ENCODE results near the gene TMEM255B.

TMEM255B gene

GRCh38 chr13:113764793-113765563 lies 6.0 kb downstream of the TMEM255B start:
- H4K5ac ChIP-seq (ENCODE audit: low read length), result no peak overlapping the region

GRCh38 chr13:113765564-113765910 lies 6.5 kb downstream of the TMEM255B start:
- Histone ChIP-seq H3K23ac (ENCODE audit: low read length) (no peak overlapping the region), H3K4me2 (ENCODE audit: low read length) (no peak overlapping the region), H2BK120ac (ENCODE audit: low read depth, low read length) (no peak overlapping the region), H3K4me3 (ENCODE audit: low read length) (no peak overlapping the region), H3K27me3 (ENCODE audit: insufficient read depth, low read length, poor library complexity) (no peaks in the 10 kb centered on the region), H2AK5ac (ENCODE audit: low read length) (no peak overlapping the region), H3K27ac (ENCODE audit: low read depth, low read length) (no peak overlapping the region), H3K56ac (ENCODE audit: low read length) (no peak overlapping the region), H4K5ac (ENCODE audit: low read length) (no peak overlapping the region), H2BK15ac (replicated peaks; ENCODE audit: low read depth) (no peak overlapping the region), H3K9ac (ENCODE audit: low read length) (no peak overlapping the region), H3K4ac (ENCODE audit: low read depth, low read length) (no peak overlapping the region), H3K79me2 (ENCODE audit: control insufficient read depth, insufficient read depth, low read length) (no peaks in the 10 kb centered on the region), H3K36me3 (ENCODE audit: control insufficient read depth, insufficient read depth, low read length) (no peaks in the 10 kb centered on the region), H3K18ac (ENCODE audit: low read length) (no peak overlapping the region), H2BK5ac (ENCODE audit: low read length) (no peak overlapping the region), H3K79me1 (ENCODE audit: low read length) (no peaks in the 10 kb centered on the region), H4K8ac (ENCODE audit: low read depth, low read length) (no peak overlapping the region), H3K4me1 (ENCODE audit: control insufficient read depth, low read depth, low read length) (no peaks in the 10 kb centered on the region)
- DNase-seq, result peak; percentile 34
- WGBS (ENCODE audit: extremely low coverage, insufficient coverage, low lambda C conversion rate), result no CpG with 5 or more reads among the region's 4 CpGs

More at GRCh38 chr13:113764793-113765563, 6.0 kb downstream of the TMEM255B start:
- no peak overlapping the region for H3K4ac ChIP-seq (ENCODE audit: low read depth, low read length)
- no peak overlapping the region for H2BK15ac ChIP-seq (replicated peaks; ENCODE audit: low read depth)
- H3K9ac ChIP-seq (ENCODE audit: low read length), result no peak overlapping the region
- no peak overlapping the region for H4K8ac ChIP-seq (ENCODE audit: low read depth, low read length)
- H3K27me3 ChIP-seq (ENCODE audit: insufficient read depth, low read length, poor library complexity), result peaks cover 2% of the 10 kb centered on the region
- H3K79me2 ChIP-seq (ENCODE audit: control insufficient read depth, insufficient read depth, low read length), result no peaks in the 10 kb centered on the region
- H3K4me2 ChIP-seq (ENCODE audit: low read length), result no peak overlapping the region
- H2BK120ac ChIP-seq (ENCODE audit: low read depth, low read length), result no peak overlapping the region
- H3K79me1 ChIP-seq (ENCODE audit: low read length), result no peaks in the 10 kb centered on the region
- no peak overlapping the region for H3K23ac ChIP-seq (ENCODE audit: low read length)
- H3K27ac ChIP-seq (ENCODE audit: low read depth, low read length), result no peak overlapping the region
- DNase-seq, result no peak
- no peaks in the 10 kb centered on the region for H3K36me3 ChIP-seq (ENCODE audit: control insufficient read depth, insufficient read depth, low read length)
- no peak overlapping the region for H2AK5ac ChIP-seq (ENCODE audit: low read length)
- no peak overlapping the region for H2BK5ac ChIP-seq (ENCODE audit: low read length)
- no peak overlapping the region for H3K18ac ChIP-seq (ENCODE audit: low read length)
- H3K4me3 ChIP-seq (ENCODE audit: low read length), result no peak overlapping the region
- no peaks in the 10 kb centered on the region for H3K4me1 ChIP-seq (ENCODE audit: control insufficient read depth, low read depth, low read length)
- H3K56ac ChIP-seq (ENCODE audit: low read length), result no peak overlapping the region
- no CpG with 5 or more reads among the region's 19 CpGs for WGBS (ENCODE audit: extremely low coverage, insufficient coverage, low lambda C conversion rate)

- H3K36me3 ChIP-seq (ENCODE audit: control insufficient read depth, insufficient read depth, low read length), result no peaks in the 10 kb centered on the region
- H3K4ac ChIP-seq (ENCODE audit: low read depth, low read length), result no peak overlapping the region
- no peak overlapping the region for H3K9ac ChIP-seq (ENCODE audit: low read length)
- no peak overlapping the region for H2BK5ac ChIP-seq (ENCODE audit: low read length)
- no peak overlapping the region for H2AK5ac ChIP-seq (ENCODE audit: low read length)
- DNase-seq, result no peak
- no peaks in the 10 kb centered on the region for H3K79me1 ChIP-seq (ENCODE audit: low read length)
- H4K5ac ChIP-seq (ENCODE audit: low read length), result no peak overlapping the region
- H3K4me3 ChIP-seq (ENCODE audit: low read length), result no peak overlapping the region
- H3K56ac ChIP-seq (ENCODE audit: low read length), result no peak overlapping the region
- H3K27ac ChIP-seq (ENCODE audit: low read depth, low read length), result no peak overlapping the region
- no peak overlapping the region for H4K8ac ChIP-seq (ENCODE audit: low read depth, low read length)
- H3K27me3 ChIP-seq (ENCODE audit: insufficient read depth, low read length, poor library complexity), result no peaks in the 10 kb centered on the region
- no peak overlapping the region for H2BK120ac ChIP-seq (ENCODE audit: low read depth, low read length)
- H3K4me2 ChIP-seq (ENCODE audit: low read length), result no peak overlapping the region
- no peak overlapping the region for H3K23ac ChIP-seq (ENCODE audit: low read length)
- H3K4me1 ChIP-seq (ENCODE audit: control insufficient read depth, low read depth, low read length), result no peaks in the 10 kb centered on the region
- H3K79me2 ChIP-seq (ENCODE audit: control insufficient read depth, insufficient read depth, low read length), result no peaks in the 10 kb centered on the region
- H2BK15ac ChIP-seq (replicated peaks; ENCODE audit: low read depth), result no peak overlapping the region
- WGBS (ENCODE audit: extremely low coverage, insufficient coverage, low lambda C conversion rate), result no CpG with 5 or more reads among the region's 30 CpGs
- no peak overlapping the region for H3K18ac ChIP-seq (ENCODE audit: low read length)
Measured at GRCh38 chr13:113766035-113766800, 7.2 kb downstream of the TMEM255B start.

- no peak for DNase-seq
- no peaks in the 10 kb centered on the region for H3K27me3 ChIP-seq (ENCODE audit: insufficient read depth, low read length, poor library complexity)
- no CpG with 5 or more reads among the region's 2 CpGs for WGBS (ENCODE audit: extremely low coverage, insufficient coverage, low lambda C conversion rate)
Measured at GRCh38 chr13:113767366-113767765, 8.3 kb downstream of the TMEM255B start.

GRCh38 chr13:113768018-113768905 lies 9.2 kb downstream of the TMEM255B start:
- no peak overlapping the region for H2BK120ac ChIP-seq (ENCODE audit: low read depth, low read length)
- no peak overlapping the region for H3K27ac ChIP-seq (ENCODE audit: low read depth, low read length)
- no peaks in the 10 kb centered on the region for H3K36me3 ChIP-seq (ENCODE audit: control insufficient read depth, insufficient read depth, low read length)
- no peak overlapping the region for H2AK5ac ChIP-seq (ENCODE audit: low read length)
- no peaks in the 10 kb centered on the region for H3K79me2 ChIP-seq (ENCODE audit: control insufficient read depth, insufficient read depth, low read length)
- no peak overlapping the region for H2BK15ac ChIP-seq (replicated peaks; ENCODE audit: low read depth)
- H3K79me1 ChIP-seq (ENCODE audit: low read length), result no peaks in the 10 kb centered on the region
- H3K18ac ChIP-seq (ENCODE audit: low read length), result no peak overlapping the region
- no CpG with 5 or more reads among the region's 28 CpGs for WGBS (ENCODE audit: extremely low coverage, insufficient coverage, low lambda C conversion rate)
- no peak overlapping the region for H3K9ac ChIP-seq (ENCODE audit: low read length)
- no peak overlapping the region for H3K4me3 ChIP-seq (ENCODE audit: low read length)
- no peaks in the 10 kb centered on the region for H3K4me1 ChIP-seq (ENCODE audit: control insufficient read depth, low read depth, low read length)
- H3K23ac ChIP-seq (ENCODE audit: low read length), result no peak overlapping the region
- no peak overlapping the region for H3K4ac ChIP-seq (ENCODE audit: low read depth, low read length)
- no peak overlapping the region for H2BK5ac ChIP-seq (ENCODE audit: low read length)
- H4K8ac ChIP-seq (ENCODE audit: low read depth, low read length), result no peak overlapping the region
- H4K5ac ChIP-seq (ENCODE audit: low read length), result no peak overlapping the region
- H3K4me2 ChIP-seq (ENCODE audit: low read length), result no peak overlapping the region
- no peak for DNase-seq
- no peaks in the 10 kb centered on the region for H3K27me3 ChIP-seq (ENCODE audit: insufficient read depth, low read length, poor library complexity)
- no peak overlapping the region for H3K56ac ChIP-seq (ENCODE audit: low read length)

More at GRCh38 chr13:113767366-113767765, 8.3 kb downstream of the TMEM255B start:
- no peak overlapping the region for H3K4ac ChIP-seq (ENCODE audit: low read depth, low read length)
- H3K4me3 ChIP-seq (ENCODE audit: low read length), result no peak overlapping the region
- H3K23ac ChIP-seq (ENCODE audit: low read length), result no peak overlapping the region
- H3K79me1 ChIP-seq (ENCODE audit: low read length), result no peaks in the 10 kb centered on the region
- no peak overlapping the region for H3K18ac ChIP-seq (ENCODE audit: low read length)
- no peak overlapping the region for H3K56ac ChIP-seq (ENCODE audit: low read length)
- no peaks in the 10 kb centered on the region for H3K79me2 ChIP-seq (ENCODE audit: control insufficient read depth, insufficient read depth, low read length)
- no peak overlapping the region for H4K5ac ChIP-seq (ENCODE audit: low read length)
- no peak overlapping the region for H2BK5ac ChIP-seq (ENCODE audit: low read length)
- H3K36me3 ChIP-seq (ENCODE audit: control insufficient read depth, insufficient read depth, low read length), result no peaks in the 10 kb centered on the region
- H3K9ac ChIP-seq (ENCODE audit: low read length), result no peak overlapping the region
- no peak overlapping the region for H2BK120ac ChIP-seq (ENCODE audit: low read depth, low read length)
- H4K8ac ChIP-seq (ENCODE audit: low read depth, low read length), result no peak overlapping the region
- H2AK5ac ChIP-seq (ENCODE audit: low read length), result no peak overlapping the region
- H3K27ac ChIP-seq (ENCODE audit: low read depth, low read length), result no peak overlapping the region
- H3K4me1 ChIP-seq (ENCODE audit: control insufficient read depth, low read depth, low read length), result no peaks in the 10 kb centered on the region
- no peak overlapping the region for H2BK15ac ChIP-seq (replicated peaks; ENCODE audit: low read depth)
- H3K4me2 ChIP-seq (ENCODE audit: low read length), result no peak overlapping the region
